Left ventricle myocardium inferior (tissue), 1 donor: ENCODE measurements around the gene NCKAP1. TPM values are rescaled to one million over a fixed set of nuclear protein-coding genes. Genes with fewer than 3 reads are reported as not detected.

Source experiments
- DNase-seq: peaks from one replicate; pipeline ENCODE4 v3.0.0-alpha.2; 2020
- H3K27ac ChIP-seq: fragments of 200-600 bp; replicated peaks from 2 replicates; pipeline ENCODE4 v1.8.0; 2021
- H3K27me3 ChIP-seq: fragments of 200-600 bp; 2 replicates; pipeline ENCODE4 v1.8.0; 2021; ENCODE audit warnings: low read depth
- H3K36me3 ChIP-seq: fragments of 200-600 bp; 2 replicates; pipeline ENCODE4 v1.8.0; 2021
- H3K4me1 ChIP-seq: fragments of 200-600 bp; 2 replicates; pipeline ENCODE4 v1.8.0; 2021
- H3K4me3 ChIP-seq: fragments of 200-600 bp; 2 replicates; pipeline ENCODE4 v1.8.0; 2021; ENCODE audit warnings: mild to moderate bottlenecking, moderate library complexity
- H3K9me3 ChIP-seq: fragments of 200-600 bp; replicated peaks from 2 replicates; pipeline ENCODE4 v1.8.0; 2021
- intact Hi-C: fragments of 100-400 bp; cut with micrococcal nuclease; formaldehyde crosslinking; loops from one replicate; pipeline ENCODE4 v1.11.0; 2022
- total RNA-seq: library from RNA; stranded (reverse); fragmentation: NEBNext Ultra II Directional; extraction: Animal tissue kit (Norgen Biotek cat#: 25700); gene quantifications from one replicate; pipeline ENCODE4 v1.2.1, GENCODE V29; 2021
- TF ChIP-seq, protein P1 (sequence below): fragments of 200-600 bp; IDR thresholded peaks from 2 replicates; pipeline ENCODE4 v1.8.0; 2021; ENCODE audit warnings: antibody characterized with exemption, mild to moderate bottlenecking, borderline replicate concordance
- donor health status: DM: no; HTN: yes; CAD: no; lungs with severe emphysema.

NCKAP1 gene
- total RNA-seq, 1 donor from 2014 or later = 142 TPM

DNA sequence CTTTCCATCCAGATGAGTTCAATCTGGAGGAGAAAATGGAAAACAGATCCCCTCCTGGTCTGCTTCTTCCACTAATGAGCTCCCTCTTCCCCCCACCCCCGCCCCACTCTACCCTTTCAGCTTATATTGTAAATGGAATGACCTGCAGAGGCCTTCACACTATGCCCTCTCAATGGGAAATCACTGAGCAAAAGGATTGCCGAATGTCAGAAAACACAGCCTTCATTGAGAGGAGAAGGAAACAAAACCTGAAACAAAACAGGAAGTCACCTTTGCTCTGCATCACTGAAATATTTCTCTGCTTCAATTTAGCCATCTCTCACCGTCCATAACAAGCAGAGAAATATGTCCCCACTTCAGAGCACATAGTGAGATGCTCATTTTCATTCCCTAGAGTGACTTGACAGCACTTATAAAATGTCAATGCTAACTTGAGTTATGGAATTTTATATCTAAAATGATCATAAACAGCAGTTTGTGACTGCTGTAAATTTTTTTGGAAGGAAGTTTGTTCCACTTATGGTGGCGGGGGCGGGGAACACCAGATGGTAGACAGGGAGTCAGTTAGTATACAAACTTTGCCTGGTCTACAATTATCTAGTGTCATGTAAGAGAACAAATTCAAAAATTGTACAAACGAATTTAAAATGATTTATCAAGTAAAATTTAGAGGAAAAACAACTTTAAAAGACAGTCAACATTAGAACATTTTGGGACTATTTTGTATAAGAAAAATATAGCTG is 170.0 kb downstream of the NCKAP1 start:
- TF ChIP-seq, protein P1, sequence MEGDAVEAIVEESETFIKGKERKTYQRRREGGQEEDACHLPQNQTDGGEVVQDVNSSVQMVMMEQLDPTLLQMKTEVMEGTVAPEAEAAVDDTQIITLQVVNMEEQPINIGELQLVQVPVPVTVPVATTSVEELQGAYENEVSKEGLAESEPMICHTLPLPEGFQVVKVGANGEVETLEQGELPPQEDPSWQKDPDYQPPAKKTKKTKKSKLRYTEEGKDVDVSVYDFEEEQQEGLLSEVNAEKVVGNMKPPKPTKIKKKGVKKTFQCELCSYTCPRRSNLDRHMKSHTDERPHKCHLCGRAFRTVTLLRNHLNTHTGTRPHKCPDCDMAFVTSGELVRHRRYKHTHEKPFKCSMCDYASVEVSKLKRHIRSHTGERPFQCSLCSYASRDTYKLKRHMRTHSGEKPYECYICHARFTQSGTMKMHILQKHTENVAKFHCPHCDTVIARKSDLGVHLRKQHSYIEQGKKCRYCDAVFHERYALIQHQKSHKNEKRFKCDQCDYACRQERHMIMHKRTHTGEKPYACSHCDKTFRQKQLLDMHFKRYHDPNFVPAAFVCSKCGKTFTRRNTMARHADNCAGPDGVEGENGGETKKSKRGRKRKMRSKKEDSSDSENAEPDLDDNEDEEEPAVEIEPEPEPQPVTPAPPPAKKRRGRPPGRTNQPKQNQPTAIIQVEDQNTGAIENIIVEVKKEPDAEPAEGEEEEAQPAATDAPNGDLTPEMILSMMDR = no peak
- H3K9me3 ChIP-seq = no peaks in the 10 kb centered on the region
- no peaks in the 10 kb centered on the region for H3K36me3 ChIP-seq
- intact Hi-C loops = no loop called here
- no peak for DNase-seq
- H3K27me3 ChIP-seq = peaks cover 11% of the 10 kb centered on the region
- H3K27ac ChIP-seq = no peak overlapping the region
- no peak overlapping the region for H3K4me3 ChIP-seq
- H3K4me1 ChIP-seq = peaks cover 17% of the 10 kb centered on the region

DNA sequence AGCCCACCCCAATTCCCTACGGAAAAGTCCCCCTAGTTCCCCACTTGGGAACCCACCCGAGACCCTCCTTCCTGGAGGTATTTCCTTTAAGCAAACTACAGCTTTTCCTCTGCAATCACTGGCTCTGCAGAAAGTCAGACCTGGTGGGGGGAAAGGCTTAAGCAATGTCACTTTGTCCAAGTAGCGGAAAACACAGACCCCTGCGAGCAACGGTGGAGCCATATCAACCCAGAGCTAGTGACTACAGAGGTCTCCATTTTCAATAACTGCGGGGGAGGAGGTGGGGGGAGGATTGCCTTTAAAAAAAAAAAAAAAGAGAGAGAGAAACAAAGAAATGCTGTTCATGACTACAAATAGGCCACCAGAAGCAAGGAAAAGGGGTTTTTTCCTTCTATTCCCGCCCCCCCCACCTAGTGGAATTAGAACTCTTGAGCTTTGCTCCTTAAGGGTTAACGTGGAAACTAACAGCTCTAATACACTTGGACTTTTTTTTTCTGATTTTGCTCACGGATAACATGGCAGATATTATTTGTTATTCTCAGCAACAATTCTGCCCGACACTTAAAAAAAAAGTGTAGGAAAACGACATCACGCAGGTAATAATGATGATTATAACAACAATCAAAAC is 170.7 kb downstream of the NCKAP1 start:
- Histone ChIP-seq H3K9me3 (no peaks in the 10 kb centered on the region), H3K27me3 (peaks cover 11% of the 10 kb centered on the region), H3K27ac (peak overlapping the region; percentile 68), H3K4me3 (peak overlapping the region; percentile 65), H3K36me3 (no peaks in the 10 kb centered on the region), H3K4me1 (peaks cover 17% of the 10 kb centered on the region)
- intact Hi-C loops = no loop called here
- TF ChIP-seq, protein P1 = no peak
- no peak for DNase-seq

DNA sequence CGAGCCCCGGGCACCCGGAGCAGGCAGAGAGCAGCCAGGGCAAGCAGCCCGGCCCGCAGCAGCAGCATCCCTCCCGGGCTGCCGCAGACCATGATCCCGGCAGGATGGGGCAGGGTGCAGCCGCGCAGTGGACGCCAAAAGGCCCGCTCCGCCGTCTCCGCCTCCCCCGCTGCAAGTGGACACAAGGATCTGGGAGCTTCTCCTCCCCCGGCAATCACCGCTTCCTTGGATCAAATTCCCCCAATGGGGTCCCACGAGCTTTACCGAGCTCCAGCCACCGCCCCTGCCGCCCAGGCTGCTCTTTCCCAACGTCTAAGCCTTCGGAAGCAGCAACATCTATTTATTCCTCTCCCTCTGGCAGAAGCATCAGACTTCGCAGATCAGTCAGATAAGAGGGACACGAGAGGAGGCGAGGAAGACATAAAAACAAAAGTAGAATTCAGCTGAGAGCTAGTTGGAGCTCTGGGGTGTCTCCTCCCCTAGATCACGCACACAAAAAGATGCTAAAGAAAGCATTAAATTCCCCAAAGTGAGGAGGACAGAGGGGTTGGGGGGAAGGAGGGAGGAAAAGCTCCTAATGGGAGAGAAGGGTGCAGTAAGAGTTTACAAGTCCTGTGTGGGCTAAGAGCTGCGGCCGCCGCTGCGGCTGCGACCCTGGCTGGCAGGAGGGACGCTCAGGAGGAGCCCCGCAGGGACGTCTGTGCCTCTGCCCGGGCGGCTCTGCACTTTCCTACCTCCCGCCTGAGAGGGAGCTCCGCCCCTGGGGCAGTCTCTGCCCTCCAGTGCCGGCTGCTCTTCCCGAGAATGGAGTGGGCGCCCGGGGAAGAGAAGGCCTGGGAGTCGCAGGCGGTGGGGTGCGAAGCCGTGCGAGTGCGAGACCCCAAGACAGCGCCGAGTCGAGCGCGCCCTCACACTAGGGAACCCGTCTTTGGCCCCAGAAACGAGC is 171.5 kb downstream of the NCKAP1 start, which contains the start of gene FRZB:
Gene FRZB, minus strand, starts transcription at position 177 of the 946 bp plus-strand sequence. Its CDS starts 85 bp downstream, at position 92.
- peak; percentile 73 for DNase-seq
- peak within 1 kb of the TSS; percentile 65 for H3K4me3 ChIP-seq
- intact Hi-C loops = no loop called here
- no peaks in the 10 kb centered on the region for H3K9me3 ChIP-seq
- H3K36me3 ChIP-seq = no peaks in the 10 kb centered on the region
- TF ChIP-seq, protein P1 = no peak
- H3K4me1 ChIP-seq = peaks cover 23% of the 10 kb centered on the region
- H3K27me3 ChIP-seq = peaks cover 11% of the 10 kb centered on the region
- peak within 1 kb of the TSS; percentile 68 for H3K27ac ChIP-seq

DNA sequence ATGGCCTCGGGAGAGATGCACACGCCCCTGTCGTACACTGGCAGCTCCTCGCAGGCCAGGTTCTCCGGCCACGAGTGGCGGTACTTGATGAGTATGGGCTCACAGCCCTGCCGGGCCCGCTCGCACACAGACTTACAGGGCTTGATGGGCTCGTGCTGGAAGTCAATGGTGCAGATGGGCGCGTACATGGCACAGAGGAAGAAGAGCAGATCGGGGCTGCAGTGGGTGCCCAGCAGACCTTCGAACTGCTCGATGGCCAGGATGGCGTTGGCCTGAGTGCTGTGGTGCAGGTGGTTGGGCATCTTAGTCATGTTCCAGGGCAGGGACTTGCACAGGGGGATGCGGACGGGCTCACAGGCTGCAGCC is 172.2 kb downstream of the NCKAP1 start:
- H3K4me1 ChIP-seq = peaks cover 24% of the 10 kb centered on the region
- peak overlapping the region; percentile 65 for H3K4me3 ChIP-seq
- intact Hi-C loops = no loop called here
- H3K9me3 ChIP-seq = no peaks in the 10 kb centered on the region
- H3K27me3 ChIP-seq = peaks cover 11% of the 10 kb centered on the region
- no peak for DNase-seq
- H3K36me3 ChIP-seq = no peaks in the 10 kb centered on the region
- TF ChIP-seq, protein P1 = no peak
- peak overlapping the region; percentile 68 for H3K27ac ChIP-seq

DNA sequence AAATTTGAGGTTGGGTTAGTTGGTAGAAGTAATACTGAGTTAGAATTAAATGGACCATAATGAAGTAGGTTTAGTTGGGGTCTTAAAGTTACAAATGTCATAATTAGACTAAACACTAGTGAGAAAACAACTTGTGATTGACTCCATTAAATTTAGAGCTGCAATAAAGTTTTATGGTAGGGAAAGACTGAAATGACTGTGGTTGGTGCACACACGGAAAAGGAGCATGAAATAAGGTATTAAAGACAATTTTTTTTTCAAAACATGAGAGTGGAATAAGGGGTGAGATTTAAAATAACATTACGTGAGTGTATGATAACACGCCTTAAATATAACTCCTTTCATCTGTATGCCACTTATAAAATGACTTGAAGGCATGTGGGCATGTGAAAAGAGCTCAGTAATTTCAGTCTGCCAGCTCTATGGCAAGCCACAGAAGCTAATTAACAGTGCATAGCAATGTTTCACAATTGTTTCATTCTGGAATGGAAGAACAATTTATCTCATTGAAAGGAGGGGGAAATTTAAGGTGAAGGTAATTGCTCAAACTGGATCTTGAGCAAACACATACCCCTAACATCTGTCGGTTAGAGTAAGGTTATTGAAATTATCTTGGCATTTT is 173.2 kb downstream of the NCKAP1 start:
- Histone ChIP-seq H3K4me1 (peaks cover 24% of the 10 kb centered on the region), H3K36me3 (no peaks in the 10 kb centered on the region), H3K9me3 (no peaks in the 10 kb centered on the region), H3K4me3 (no peak overlapping the region), H3K27me3 (peaks cover 11% of the 10 kb centered on the region), H3K27ac (no peak overlapping the region)
- intact Hi-C loops = no loop called here
- TF ChIP-seq, protein P1 = no peak
- no peak for DNase-seq
